K562 (cell line): ENCODE measurements around the gene TBXA2R. TPM values are rescaled to one million over a fixed set of nuclear protein-coding genes. Genes with fewer than 3 reads are reported as not detected.
A peak's percentile ranks its signal among the peaks of the same experiment; 100 is the strongest.

ENCODE experiments used
- ARID1B ChIP-seq: fragments of 450-650 bp; IDR thresholded peaks from 2 replicates; pipeline ENCODE4 v1.6.1; 2016; ENCODE audit warnings: antibody characterized with exemption, mild to moderate bottlenecking, inconsistent platforms
- RBM34 ChIP-seq: fragments of 200-400 bp; formaldehyde crosslinking; IDR thresholded peaks from 2 replicates; pipeline ENCODE4 v1.6.1; 2018; ENCODE audit warnings: low read length, borderline replicate concordance; ENCODE audit not compliant: insufficient read depth
- RFX1 ChIP-seq: fragments of 450-650 bp; IDR thresholded peaks from 2 replicates; pipeline ENCODE4 v1.6.1; 2016; ENCODE audit warnings: mild to moderate bottlenecking, moderate library complexity
- SLC30A9 ChIP-seq: fragments of 250-450 bp; sonication (Bioruptor Pico); IDR thresholded peaks from 2 replicates; pipeline ENCODE4 v1.8.0; 2022; ENCODE audit warnings: mild to moderate bottlenecking, moderate library complexity
- TAL1 ChIP-seq: fragments of 450-650 bp; IDR thresholded peaks from 2 replicates; pipeline ENCODE4 v1.6.1; 2016; ENCODE audit warnings: mild to moderate bottlenecking
- TARDBP ChIP-seq: fragments of 450-650 bp; IDR thresholded peaks from 2 replicates; pipeline ENCODE4 v1.6.1; 2016
- TCF7L2 ChIP-seq: fragments of 150-350 bp; IDR thresholded peaks from 2 replicates; pipeline ENCODE4 v1.6.1; 2016; ENCODE audit warnings: low read depth, mild to moderate bottlenecking, low read length, moderate library complexity
- ZBTB17 ChIP-seq: fragments of 450-650 bp; formaldehyde crosslinking; IDR thresholded peaks from 2 replicates; pipeline ENCODE4 v1.4.0; 2020; ENCODE audit warnings: mild to moderate bottlenecking
- ZNF24 ChIP-seq: fragments of 450-650 bp; IDR thresholded peaks from 2 replicates; pipeline ENCODE4 v1.6.1; 2016
- polyA plus RNA-seq, 8 experiments: library from polyadenylated mRNA; depleted of rRNA in 4 of 8; stranded (reverse) in 5 of 8; unstranded in 3 of 8; fragments of >200 nt; fragmentation: Nextera tagmentation in 2 of 8; fragmentation: Illumina TruSeq in 1 of 8; extraction: Ambion mirVana in 2 of 8; extraction: Trizol in 1 of 8; gene quantifications; 2 replicates each; pipeline versions ENCODE4 v1.2.1 to v1.2.3, GENCODE V29; 2011 to 2014; ENCODE audit warnings: inconsistent platforms in 1 of 8, missing spikeins in 1 of 8
- total RNA-seq, 7 experiments: library from RNA; depleted of rRNA in 6 of 7; stranded (reverse); fragments of >200 nt in 6 of 7; fragmentation: Illumina TruSeq in 2 of 7; extraction: Trizol in 2 of 7; gene quantifications; 2 replicates each; pipeline versions ENCODE4 v1.2.1 to v1.2.3, GENCODE V29; 2011 to 2021; ENCODE audit warnings: low replicate concordance in 1 of 7
- TF ChIP-seq, protein P1 (sequence below): fragments of 450-650 bp; IDR thresholded peaks from 2 replicates; pipeline ENCODE4 v1.6.1; 2018; ENCODE audit not compliant: partially characterized antibody
- TF ChIP-seq, protein P2 (sequence below), 2 experiments: fragments of 450-650 bp in 1 of 2; IDR thresholded peaks; 2 replicates each; pipeline ENCODE4 v1.6.1; 2011 to 2017; ENCODE audit warnings: low read depth in 2 of 2, antibody characterized with exemption in 1 of 2, borderline replicate concordance in 1 of 2, low read length in 1 of 2, mild to moderate bottlenecking in 1 of 2, mixed read lengths in 1 of 2; ENCODE audit not compliant: control insufficient read depth in 1 of 2
- TF ChIP-seq, protein P3 (sequence below): fragments of 250-450 bp; sonication (Bioruptor Pico); IDR thresholded peaks from 2 replicates; pipeline ENCODE4 v1.4.0; 2020
- TF ChIP-seq, protein P4 (sequence below): sonication (generic); formaldehyde crosslinking; IDR thresholded peaks from 2 replicates; pipeline ENCODE4 v1.8.0; 2022; ENCODE audit warnings: missing genetic modification reagents, mild to moderate bottlenecking, moderate library complexity, borderline replicate concordance
- TF ChIP-seq, protein P5 (sequence below): fragments of 250-450 bp; sonication (Bioruptor Pico); IDR thresholded peaks from 2 replicates; pipeline ENCODE4 v1.8.0; 2021; ENCODE audit warnings: borderline replicate concordance, mild to moderate bottlenecking, moderate library complexity; ENCODE audit not compliant: poor library complexity, severe bottlenecking
- TF ChIP-seq, protein P6 (sequence below): IDR thresholded peaks from 2 replicates; pipeline ENCODE4 v1.6.1; 2012; ENCODE audit warnings: low read depth, low read length, improper control_type of control experiment, borderline replicate concordance

TBXA2R gene
- total and polyA plus RNA-seq, 9 of the 15 experiments (the other 6 are each of a cell fraction or from before 2014, with no cell fraction given): 1.5 to 24.0 (median 2.8) TPM

DNA sequence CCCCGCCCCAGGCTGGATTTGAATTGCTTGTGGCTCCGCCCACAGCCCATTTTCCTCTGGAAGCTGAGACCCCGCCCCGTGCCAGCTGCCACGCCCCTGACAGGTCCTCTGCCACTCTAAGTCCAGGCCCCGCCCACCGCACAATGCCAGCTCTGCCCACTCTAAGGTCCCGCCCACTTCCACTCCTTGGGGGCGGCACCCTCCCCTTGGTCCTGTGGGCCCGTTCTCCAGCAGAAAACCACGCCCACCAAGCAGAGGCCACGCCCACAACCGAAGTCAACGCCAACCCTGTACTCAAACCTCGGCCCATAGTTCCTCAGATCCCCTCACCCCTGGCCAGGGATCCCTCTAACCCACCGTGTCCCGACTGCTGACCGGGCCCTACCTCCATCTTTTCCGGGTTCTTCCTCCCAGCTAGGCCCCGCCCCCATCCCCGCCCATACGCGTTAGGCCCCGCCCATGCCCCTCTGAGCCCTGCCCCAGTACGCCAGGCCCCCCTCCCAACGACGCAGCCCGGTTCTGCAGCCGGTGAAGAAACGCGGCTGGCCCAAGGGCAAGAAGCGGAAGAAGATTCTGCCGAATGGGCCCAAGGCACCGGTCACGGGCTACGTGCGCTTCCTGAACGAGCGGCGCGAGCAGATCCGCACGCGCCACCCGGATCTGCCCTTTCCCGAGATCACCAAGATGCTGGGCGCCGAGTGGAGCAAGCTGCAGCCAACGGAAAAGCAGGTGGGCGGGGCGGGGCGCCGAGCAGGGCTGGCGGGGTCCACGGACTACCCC is 32.6 kb downstream of the TBXA2R start (continued):
- TF ChIP-seq, protein P1, sequence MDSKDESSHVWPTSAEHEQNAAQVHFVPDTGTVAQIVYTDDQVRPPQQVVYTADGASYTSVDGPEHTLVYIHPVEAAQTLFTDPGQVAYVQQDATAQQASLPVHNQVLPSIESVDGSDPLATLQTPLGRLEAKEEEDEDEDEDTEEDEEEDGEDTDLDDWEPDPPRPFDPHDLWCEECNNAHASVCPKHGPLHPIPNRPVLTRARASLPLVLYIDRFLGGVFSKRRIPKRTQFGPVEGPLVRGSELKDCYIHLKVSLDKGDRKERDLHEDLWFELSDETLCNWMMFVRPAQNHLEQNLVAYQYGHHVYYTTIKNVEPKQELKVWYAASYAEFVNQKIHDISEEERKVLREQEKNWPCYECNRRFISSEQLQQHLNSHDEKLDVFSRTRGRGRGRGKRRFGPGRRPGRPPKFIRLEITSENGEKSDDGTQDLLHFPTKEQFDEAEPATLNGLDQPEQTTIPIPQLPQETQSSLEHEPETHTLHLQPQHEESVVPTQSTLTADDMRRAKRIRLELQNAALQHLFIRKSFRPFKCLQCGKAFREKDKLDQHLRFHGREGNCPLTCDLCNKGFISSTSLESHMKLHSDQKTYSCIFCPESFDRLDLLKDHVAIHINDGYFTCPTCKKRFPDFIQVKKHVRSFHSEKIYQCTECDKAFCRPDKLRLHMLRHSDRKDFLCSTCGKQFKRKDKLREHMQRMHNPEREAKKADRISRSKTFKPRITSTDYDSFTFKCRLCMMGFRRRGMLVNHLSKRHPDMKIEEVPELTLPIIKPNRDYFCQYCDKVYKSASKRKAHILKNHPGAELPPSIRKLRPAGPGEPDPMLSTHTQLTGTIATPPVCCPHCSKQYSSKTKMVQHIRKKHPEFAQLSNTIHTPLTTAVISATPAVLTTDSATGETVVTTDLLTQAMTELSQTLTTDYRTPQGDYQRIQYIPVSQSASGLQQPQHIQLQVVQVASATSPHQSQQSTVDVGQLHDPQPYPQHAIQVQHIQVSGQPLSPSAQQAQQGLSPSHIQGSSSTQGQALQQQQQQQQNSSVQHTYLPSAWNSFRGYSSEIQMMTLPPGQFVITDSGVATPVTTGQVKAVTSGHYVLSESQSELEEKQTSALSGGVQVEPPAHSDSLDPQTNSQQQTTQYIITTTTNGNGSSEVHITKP: no peak
- TF ChIP-seq RBM34 (no peak), TAL1 (no peak), ZBTB17 (CRISPR knock-in tag) (no peak), SLC30A9 (CRISPR knock-in tag) (no peak), RFX1 (no peak), TARDBP (no peak), ARID1B (no peak), TCF7L2 (no peak), ZNF24 (no peak)
- TF ChIP-seq, protein P2, sequence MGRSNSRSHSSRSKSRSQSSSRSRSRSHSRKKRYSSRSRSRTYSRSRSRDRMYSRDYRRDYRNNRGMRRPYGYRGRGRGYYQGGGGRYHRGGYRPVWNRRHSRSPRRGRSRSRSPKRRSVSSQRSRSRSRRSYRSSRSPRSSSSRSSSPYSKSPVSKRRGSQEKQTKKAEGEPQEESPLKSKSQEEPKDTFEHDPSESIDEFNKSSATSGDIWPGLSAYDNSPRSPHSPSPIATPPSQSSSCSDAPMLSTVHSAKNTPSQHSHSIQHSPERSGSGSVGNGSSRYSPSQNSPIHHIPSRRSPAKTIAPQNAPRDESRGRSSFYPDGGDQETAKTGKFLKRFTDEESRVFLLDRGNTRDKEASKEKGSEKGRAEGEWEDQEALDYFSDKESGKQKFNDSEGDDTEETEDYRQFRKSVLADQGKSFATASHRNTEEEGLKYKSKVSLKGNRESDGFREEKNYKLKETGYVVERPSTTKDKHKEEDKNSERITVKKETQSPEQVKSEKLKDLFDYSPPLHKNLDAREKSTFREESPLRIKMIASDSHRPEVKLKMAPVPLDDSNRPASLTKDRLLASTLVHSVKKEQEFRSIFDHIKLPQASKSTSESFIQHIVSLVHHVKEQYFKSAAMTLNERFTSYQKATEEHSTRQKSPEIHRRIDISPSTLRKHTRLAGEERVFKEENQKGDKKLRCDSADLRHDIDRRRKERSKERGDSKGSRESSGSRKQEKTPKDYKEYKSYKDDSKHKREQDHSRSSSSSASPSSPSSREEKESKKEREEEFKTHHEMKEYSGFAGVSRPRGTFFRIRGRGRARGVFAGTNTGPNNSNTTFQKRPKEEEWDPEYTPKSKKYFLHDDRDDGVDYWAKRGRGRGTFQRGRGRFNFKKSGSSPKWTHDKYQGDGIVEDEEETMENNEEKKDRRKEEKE (IDR thresholded peaks at IDR 0.05; ENCODE audit: borderline replicate concordance in 1 of 2, control insufficient read depth in 1 of 2, low read depth in 2 of 2, low read length in 1 of 2): no peak
- TF ChIP-seq, protein P3, sequence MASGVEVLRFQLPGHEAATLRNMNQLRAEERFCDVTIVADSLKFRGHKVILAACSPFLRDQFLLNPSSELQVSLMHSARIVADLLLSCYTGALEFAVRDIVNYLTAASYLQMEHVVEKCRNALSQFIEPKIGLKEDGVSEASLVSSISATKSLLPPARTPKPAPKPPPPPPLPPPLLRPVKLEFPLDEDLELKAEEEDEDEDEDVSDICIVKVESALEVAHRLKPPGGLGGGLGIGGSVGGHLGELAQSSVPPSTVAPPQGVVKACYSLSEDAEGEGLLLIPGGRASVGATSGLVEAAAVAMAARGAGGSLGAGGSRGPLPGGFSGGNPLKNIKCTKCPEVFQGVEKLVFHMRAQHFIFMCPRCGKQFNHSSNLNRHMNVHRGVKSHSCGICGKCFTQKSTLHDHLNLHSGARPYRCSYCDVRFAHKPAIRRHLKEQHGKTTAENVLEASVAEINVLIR: no peak
- TF ChIP-seq, protein P4, sequence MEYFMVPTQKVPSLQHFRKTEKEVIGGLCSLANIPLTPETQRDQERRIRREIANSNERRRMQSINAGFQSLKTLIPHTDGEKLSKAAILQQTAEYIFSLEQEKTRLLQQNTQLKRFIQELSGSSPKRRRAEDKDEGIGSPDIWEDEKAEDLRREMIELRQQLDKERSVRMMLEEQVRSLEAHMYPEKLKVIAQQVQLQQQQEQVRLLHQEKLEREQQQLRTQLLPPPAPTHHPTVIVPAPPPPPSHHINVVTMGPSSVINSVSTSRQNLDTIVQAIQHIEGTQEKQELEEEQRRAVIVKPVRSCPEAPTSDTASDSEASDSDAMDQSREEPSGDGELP (CRISPR knock-in tag): peak; percentile 60
- TF ChIP-seq, protein P5, sequence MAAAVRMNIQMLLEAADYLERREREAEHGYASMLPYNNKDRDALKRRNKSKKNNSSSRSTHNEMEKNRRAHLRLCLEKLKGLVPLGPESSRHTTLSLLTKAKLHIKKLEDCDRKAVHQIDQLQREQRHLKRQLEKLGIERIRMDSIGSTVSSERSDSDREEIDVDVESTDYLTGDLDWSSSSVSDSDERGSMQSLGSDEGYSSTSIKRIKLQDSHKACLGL (CRISPR knock-in tag): no peak
- TF ChIP-seq, protein P6, sequence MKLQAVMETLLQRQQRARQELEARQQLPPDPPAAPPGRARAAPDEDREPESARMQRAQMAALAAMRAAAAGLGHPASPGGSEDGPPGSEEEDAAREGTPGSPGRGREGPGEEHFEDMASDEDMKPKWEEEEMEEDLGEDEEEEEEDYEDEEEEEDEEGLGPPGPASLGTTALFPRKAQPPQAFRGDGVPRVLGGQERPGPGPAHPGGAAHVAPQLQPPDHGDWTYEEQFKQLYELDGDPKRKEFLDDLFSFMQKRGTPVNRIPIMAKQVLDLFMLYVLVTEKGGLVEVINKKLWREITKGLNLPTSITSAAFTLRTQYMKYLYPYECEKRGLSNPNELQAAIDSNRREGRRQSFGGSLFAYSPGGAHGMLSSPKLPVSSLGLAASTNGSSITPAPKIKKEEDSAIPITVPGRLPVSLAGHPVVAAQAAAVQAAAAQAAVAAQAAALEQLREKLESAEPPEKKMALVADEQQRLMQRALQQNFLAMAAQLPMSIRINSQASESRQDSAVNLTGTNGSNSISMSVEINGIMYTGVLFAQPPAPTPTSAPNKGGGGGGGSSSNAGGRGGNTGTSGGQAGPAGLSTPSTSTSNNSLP: no peak
